Small intestine (tissue), 7 donors: ENCODE data around the gene IL37. TPM values are rescaled to one million over a fixed set of nuclear protein-coding genes. Genes with fewer than 3 reads are reported as not detected.
"Not testable (repeated sequence)": the region's sequence is repeated elsewhere in the genome, so short reads cannot be mapped to it uniquely, and the experiment has no call there.

ENCODE experiments used
- DNase-seq, 2 donors: peaks; one replicate each; pipeline versions ENCODE4 v3.0.0 to v3.0.0-alpha.2; 2013
- FAIRE-seq: peaks from 2 replicates; lab custom pipeline; 2012; peaks lifted over from hg19 to GRCh38; lab: Jason Lieb, UNC
- H3K27ac ChIP-seq, 3 donors: one replicate each; pipeline ENCODE4 v1.5.1; 2013; ENCODE audit warnings: low read length in 2 of 3, mild to moderate bottlenecking in 2 of 3, control low read depth in 1 of 3, inconsistent platforms in 1 of 3, low read depth in 1 of 3, moderate library complexity in 1 of 3
- H3K27me3 ChIP-seq, 3 donors: one replicate each; pipeline ENCODE4 v1.6.1; 2013; ENCODE audit warnings: low read length in 3 of 3, inconsistent platforms in 1 of 3; ENCODE audit not compliant: control insufficient read depth in 3 of 3, insufficient read depth in 3 of 3
- H3K36me3 ChIP-seq, 3 donors: one replicate each; pipeline ENCODE4 v1.6.1; 2013; ENCODE audit warnings: low read length in 3 of 3, inconsistent platforms in 1 of 3, low read depth in 1 of 3, mild to moderate bottlenecking in 1 of 3, moderate library complexity in 1 of 3; ENCODE audit not compliant: control insufficient read depth in 3 of 3, insufficient read depth in 2 of 3
- H3K4me1 ChIP-seq, 3 donors: one replicate each; pipeline ENCODE4 v1.6.1; 2013; ENCODE audit warnings: low read length in 2 of 3, inconsistent platforms in 1 of 3, low read depth in 1 of 3, mild to moderate bottlenecking in 1 of 3, moderate library complexity in 1 of 3; ENCODE audit not compliant: control insufficient read depth in 3 of 3, insufficient read depth in 2 of 3
- H3K4me3 ChIP-seq, 3 donors: one replicate each; pipeline ENCODE4 v1.5.1; 2013; ENCODE audit warnings: low read length in 3 of 3, control low read depth in 1 of 3, inconsistent platforms in 1 of 3, low read depth in 1 of 3, mild to moderate bottlenecking in 1 of 3, moderate library complexity in 1 of 3
- H3K9me3 ChIP-seq, 2 donors: one replicate each; pipeline ENCODE4 v1.6.1; 2013; ENCODE audit warnings: low read depth in 1 of 2, low read length in 1 of 2; ENCODE audit not compliant: control insufficient read depth in 2 of 2, insufficient read depth in 1 of 2
- WGBS, 3 donors: extraction: QIAGEN DNeasy Blood & Tissue Kit; methylation state at CpG; one replicate each; pipeline ENCODE4 v1.1.7; 2013; 5-methylcytosine and 5-hydroxymethylcytosine counted together
- polyA plus RNA-seq, 4 donors: library from polyadenylated mRNA; stranded (reverse) in 3 of 4; unstranded in 1 of 4; fragments of 200-250 nt in 3 of 4; fragments of 120-200 nt in 1 of 4; gene quantifications; one replicate each; pipeline versions ENCODE4 v1.2.1 to v1.2.3, GENCODE V29; 2013
- donor health status: healthy with polysubstance abuse.
- donor health status: control.
- donor health status: control.
- donor health status: Bipolar disorder and iron deficiency.
- donor health status: healthy.

Gene IL37
- polyA plus RNA-seq, 4 donors, result 1.6 TPM; not detected in 3

DNA sequence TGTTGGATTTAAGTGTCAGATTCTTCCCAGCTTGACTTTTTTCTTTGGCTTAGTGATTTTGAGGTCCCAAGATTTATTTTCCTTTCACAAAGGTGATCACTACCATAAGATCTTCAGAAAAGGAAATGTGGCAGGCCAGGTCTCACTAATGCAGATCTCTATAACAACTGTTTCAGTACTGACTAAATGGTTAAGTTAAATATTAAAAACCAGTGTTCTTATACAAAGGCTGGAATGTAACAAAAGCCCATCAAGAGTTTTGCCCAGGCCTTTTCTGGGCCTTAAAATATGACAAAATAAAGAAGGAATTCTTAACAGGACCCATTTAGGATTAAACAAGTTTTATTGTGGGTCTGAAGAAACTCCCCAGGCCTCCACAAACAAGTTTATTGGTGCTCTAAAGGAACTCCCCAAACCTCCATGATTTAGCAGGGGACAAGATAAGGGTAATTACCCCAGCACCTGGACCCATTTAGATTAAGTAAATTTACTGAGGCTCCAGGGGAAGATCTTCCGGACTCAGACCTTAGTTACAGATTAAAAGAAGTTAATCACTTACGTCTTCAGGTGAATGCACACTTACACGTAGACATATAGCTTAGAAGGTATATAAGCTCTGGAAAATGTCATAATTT, 9.4 kb upstream of the IL37 start:
- WGBS, 3 donors, result 21 to 64% (median 55%) methylated on average over 3 of the region's 3 CpGs
- not testable (repeated sequence) for FAIRE-seq

DNA sequence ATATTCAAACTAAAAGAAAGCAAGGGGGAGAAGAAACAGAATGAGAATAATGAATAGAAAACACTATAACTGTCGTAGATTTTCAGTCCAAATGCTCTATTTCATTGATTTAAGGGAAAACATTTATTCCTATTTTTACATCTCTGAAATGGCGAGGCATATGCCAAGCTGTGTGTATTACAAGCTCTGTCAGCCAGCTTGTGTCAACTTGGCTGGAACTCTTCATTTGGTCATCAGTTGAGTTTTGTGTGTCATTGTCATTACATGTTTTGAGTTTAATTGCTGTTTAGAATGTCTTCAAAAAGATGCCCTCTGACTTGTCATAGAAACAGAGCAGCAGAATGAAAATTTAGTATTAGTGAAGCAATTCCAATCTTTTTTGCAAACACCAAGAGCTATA, 8.1 kb upstream of the IL37 start:
- H3K4me3 ChIP-seq, result no peak overlapping the region
- H3K36me3 ChIP-seq, result no peaks in the 10 kb centered on the region
- FAIRE-seq (no peak), DNase-seq (no peak)
- no peaks in the 10 kb centered on the region for H3K27me3 ChIP-seq
- peaks cover 0 to 30% (median 0%) of the 10 kb centered on the region in 3 donors for H3K4me1 ChIP-seq
- no peaks in the 10 kb centered on the region for H3K9me3 ChIP-seq
- WGBS, 3 donors, result 86 to 89% (median 88%) methylated on average over 2 of the region's 2 CpGs
- no peak overlapping the region for H3K27ac ChIP-seq

More for the DNA sequence above, 9.4 kb upstream of the IL37 start:
- H3K4me3 ChIP-seq, H3K36me3 ChIP-seq, H3K27me3 ChIP-seq, H3K9me3 ChIP-seq: not testable (repeated sequence)
- peak in 1 of 2 donors; percentile 42 for DNase-seq
- Histone ChIP-seq H3K27ac (peak overlapping the region in 1 of 3 donors; percentile 73), H3K4me1 (peaks cover 0 to 40% (median 0%) of the 10 kb centered on the region in 3 donors)

DNA sequence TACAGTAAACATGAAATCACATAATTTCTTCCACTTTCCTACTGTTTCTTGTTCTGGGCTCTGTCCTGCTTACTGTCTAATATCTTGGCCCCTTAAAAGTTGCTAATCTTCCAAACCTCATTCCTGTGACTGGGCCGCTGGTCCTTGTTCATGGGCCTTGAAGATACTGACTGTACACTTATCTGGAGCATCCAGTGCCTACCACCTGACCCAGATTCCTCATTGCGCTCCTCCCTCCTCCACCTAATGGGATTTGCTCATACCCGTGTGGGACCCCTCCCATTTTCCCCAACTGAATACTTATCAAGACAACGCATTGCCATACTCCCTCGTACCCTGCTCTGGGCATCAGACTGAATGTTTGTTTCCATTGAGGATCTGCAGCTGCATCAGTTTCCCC, 6.1 kb upstream of the IL37 start:
- FAIRE-seq (no peak), DNase-seq (no peak)
- peaks cover 0 to 22% (median 0%) of the 10 kb centered on the region in 3 donors for H3K4me1 ChIP-seq
- H3K27ac ChIP-seq, result no peak overlapping the region
- H3K9me3 ChIP-seq, result peaks cover 0 to 4% of the 10 kb centered on the region in 2 donors
- 89 to 91% (median 89%) methylated on average over 5 of the region's 5 CpGs for WGBS, 3 donors
- no peak overlapping the region for H3K4me3 ChIP-seq
- no peaks in the 10 kb centered on the region for H3K36me3 ChIP-seq
- H3K27me3 ChIP-seq, result no peaks in the 10 kb centered on the region

DNA sequence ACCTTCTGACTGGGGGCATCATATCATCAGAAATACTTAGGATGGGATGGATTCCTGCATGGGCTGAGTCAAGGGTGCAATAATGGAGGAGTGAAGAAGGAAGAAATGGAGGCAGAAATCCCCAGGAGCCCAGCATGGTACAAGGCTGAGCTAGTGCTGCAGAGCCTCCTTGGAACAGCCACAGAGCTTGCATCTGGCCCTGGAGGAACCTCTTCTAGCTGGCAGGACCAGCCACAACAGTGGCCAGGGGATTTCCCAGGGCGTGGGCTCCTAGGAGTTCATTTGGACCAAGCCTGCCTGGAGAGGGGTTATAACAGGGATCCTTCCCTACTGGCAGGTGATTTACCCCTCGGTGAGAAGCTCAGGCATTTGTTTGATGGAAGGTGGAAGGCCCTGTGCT, 4.7 kb upstream of the IL37 start:
- H3K27me3 ChIP-seq, result no peaks in the 10 kb centered on the region
- no peak overlapping the region for H3K27ac ChIP-seq
- WGBS, 3 donors, result 17 to 59% (median 24%) methylated on average over 2 of the region's 2 CpGs
- DNase-seq, result no peak
- FAIRE-seq, result no peak
- H3K9me3 ChIP-seq, result peaks cover 0 to 4% of the 10 kb centered on the region in 2 donors
- H3K36me3 ChIP-seq, result no peaks in the 10 kb centered on the region
- H3K4me3 ChIP-seq, result no peak overlapping the region
- H3K4me1 ChIP-seq, result peaks cover 0 to 10% (median 0%) of the 10 kb centered on the region in 3 donors

DNA sequence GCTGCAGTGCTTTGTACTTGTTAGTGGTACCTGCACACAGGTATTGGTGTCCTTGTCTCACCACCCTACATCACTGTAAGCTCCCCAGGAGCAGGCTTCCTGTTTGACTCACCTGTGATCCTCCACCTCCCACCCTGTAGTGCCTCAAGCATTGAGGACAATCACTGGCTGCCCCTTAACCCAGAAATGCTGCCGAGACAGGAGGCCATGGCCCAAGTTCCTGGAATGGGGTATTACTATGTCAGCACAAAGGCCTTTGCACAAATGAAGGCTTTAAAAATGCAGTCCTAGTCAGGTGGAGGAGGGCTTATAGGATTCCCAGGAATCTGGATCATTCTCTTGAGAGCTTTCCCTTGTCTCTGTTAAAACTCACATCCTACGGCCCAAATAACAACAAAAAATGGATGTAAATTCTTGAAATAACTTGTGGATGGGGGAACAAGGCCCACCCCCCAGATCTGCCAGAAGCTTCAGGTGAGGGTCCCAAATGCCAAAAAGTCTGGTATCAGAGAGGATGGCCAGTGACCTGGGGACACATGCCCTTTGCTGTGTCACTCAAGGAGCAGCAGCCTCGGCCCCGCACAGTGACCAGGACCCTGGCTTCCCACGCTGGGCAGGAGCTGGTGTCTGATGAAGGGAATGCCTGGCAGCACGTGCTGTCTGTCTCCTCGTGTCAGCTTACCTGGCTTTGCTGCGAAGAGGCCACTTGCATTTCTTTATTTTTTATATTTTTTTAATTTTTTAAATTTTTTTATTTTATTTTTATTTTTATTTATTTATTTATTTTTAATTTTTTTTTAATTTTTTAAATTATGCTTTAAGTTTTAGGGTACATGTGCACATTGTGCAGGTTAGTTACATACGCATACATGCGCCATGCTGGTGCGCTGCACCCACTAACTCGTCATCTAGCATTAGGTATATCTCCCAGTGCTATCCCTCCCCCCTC, 3.7 kb upstream of the IL37 start:
- WGBS, 3 donors, result 92 to 94% (median 93%) methylated on average over 12 of the region's 12 CpGs
- DNase-seq (no peak), FAIRE-seq (no peak)

DNA sequence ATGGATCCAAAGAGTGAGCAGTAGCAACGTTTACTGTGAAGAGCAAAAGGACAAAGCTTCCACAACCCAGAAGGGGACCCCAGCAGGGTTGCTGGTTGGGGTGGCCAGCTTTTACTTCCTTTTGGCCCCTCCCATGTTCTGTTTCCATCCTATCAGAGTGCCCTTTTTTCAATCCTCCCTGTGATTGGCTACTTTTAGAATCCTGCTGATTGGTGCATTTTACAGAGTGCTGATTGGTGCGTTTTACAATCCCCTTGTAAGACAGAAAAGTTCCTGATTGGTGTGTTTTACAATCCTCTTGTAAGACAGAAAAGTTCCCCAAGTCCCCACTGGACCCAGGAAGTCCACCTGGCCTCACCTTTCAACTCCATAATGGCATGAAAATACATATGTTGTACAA, 2.4 kb upstream of the IL37 start:
- WGBS, 3 donors, result 64 to 67% (median 65%) methylated on average over 2 of the region's 2 CpGs
- H3K27ac ChIP-seq, H3K4me3 ChIP-seq, H3K9me3 ChIP-seq, DNase-seq, H3K4me1 ChIP-seq, FAIRE-seq, H3K27me3 ChIP-seq, H3K36me3 ChIP-seq: not testable (repeated sequence)

More for the DNA sequence above, 3.7 kb upstream of the IL37 start:
- H3K4me3 ChIP-seq, result no peak overlapping the region
- H3K36me3 ChIP-seq, result no peaks in the 10 kb centered on the region
- H3K9me3 ChIP-seq, result peaks cover 0 to 4% of the 10 kb centered on the region in 2 donors
- H3K27ac ChIP-seq, result no peak overlapping the region
- H3K27me3 ChIP-seq, result no peaks in the 10 kb centered on the region
- H3K4me1 ChIP-seq, result peaks cover 0 to 3% (median 0%) of the 10 kb centered on the region in 3 donors

DNA sequence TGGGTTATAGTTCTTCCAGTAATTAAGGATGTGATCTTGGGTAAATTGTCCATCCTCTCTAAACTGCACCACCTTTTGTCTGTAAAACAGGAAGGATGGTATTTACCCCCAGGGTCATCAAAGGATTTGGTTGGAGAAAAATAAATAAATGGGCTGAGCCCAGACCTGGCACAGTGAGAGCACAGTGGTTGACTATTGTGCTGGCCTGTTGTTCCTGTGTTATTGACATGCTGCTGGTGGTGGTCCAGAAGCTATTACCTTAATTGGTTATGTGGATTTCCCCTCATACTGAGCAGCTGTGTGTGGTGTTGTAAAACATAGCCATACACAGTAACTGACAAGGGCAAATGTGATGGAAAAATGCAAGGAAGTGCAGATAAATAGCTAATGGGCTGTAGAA, 746 bp upstream of the IL37 start:
- H3K36me3 ChIP-seq, result no peaks in the 10 kb centered on the region
- H3K27me3 ChIP-seq, result peaks cover 0 to 2% (median 0%) of the 10 kb centered on the region in 3 donors
- DNase-seq, result no peak
- H3K27ac ChIP-seq, result no peak overlapping the region
- H3K9me3 ChIP-seq, result peaks cover 0 to 4% of the 10 kb centered on the region in 2 donors
- no peak for FAIRE-seq
- H3K4me1 ChIP-seq, result no peaks in the 10 kb centered on the region
- no peak overlapping the region for H3K4me3 ChIP-seq

DNA sequence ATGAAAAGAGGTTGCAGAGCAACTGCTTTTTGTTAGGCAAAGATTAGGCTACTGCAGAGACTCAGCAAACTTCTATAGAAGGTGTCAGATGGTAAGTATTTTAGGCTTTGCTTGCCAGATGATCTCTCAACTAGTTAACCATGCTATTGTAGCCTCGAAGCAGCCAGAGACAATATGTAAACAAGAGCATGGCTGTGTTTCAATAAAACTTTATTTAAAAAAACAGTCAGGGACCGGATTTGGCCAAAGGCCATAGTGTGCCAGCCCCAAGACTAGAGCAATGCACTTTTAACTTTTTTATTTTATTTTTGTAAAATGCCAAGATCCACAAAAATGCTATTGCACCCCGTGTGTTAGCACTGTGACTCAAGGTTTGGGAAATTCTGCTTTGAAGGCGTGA, 1.4 kb downstream of the IL37 start:
- Histone ChIP-seq H3K4me1 (peaks cover 0 to 12% (median 0%) of the 10 kb centered on the region in 3 donors), H3K27ac (no peak overlapping the region), H3K9me3 (peaks cover 0 to 4% of the 10 kb centered on the region in 2 donors), H3K36me3 (no peaks in the 10 kb centered on the region), H3K4me3 (no peak overlapping the region), H3K27me3 (peaks cover 0 to 2% (median 0%) of the 10 kb centered on the region in 3 donors)
- no peak for FAIRE-seq
- 81 to 83% (median 83%) methylated on average over 4 of the region's 4 CpGs for WGBS, 3 donors
- no peak for DNase-seq
